ENCODE results near the gene GALNT16.
"Not testable (repeated sequence)": the region's sequence is repeated elsewhere in the genome, so short reads cannot be mapped to it uniquely, and the experiment has no call there.

GALNT16 gene

DNA sequence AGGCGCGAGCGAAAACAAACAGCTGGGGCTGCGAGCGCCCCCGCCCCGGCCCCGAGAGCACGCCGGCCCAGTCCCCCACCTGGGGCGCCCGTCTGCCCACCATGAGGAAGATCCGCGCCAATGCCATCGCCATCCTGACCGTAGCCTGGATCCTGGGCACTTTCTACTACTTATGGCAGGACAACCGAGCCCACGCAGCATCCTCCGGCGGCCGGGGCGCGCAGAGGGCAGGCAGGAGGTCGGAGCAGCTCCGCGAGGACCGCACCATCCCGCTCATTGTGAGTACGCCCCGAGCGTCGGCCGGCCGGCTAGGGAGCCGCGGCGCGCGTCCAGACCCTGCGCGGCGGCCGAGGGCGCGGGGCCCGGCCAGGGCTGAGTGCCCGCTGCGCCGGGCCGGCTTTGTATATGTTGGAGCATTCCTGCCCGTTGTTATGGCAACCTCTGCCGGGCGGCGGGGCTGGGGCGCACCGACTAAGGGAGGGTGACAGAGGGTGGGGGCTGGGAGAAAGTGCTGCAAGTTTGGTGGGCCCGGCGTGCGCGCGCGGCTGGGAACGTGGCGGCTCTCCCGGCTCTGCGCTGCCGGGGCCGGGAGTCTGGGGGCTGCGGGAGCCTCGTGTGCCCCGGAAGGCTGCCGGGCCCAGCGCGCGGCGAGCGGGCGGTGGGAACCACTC, 367 bp downstream of the GALNT16 start:
- DNase-seq = peak; percentile 37 to 42

DNA sequence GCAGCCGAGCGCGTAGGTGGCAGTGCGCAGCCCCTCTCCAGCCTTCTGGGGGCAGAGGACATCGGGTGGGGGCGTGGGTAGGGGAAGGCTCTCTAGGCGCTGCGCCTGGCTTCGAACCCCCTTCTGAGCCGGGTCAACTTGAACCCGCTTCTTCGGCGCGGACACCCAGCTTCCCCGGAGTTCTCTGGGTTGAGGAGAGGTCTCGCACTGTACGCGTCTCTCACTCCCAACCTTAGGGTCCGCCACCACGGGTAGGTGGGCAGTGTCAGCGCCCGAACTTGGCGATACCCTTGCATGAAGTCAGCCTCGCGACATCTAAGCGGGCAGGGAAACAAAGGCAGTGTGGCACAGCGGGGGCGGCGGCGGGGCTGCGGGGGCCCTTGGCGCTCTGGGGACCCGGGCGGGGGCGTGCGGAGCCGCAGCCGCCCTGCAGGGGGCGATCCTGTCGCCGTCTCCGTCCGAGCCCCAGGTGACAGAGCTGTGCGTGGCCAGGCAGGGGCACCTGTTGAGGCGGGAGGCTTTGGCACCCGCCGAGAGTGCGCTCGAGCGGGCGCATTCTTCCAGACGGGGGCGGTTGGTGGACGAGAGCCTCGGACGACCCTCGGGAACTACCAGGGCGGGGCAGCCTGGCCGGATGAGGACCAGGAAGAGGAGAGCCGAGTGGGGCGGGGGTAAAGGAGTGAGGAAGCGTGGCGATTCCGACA, 1.1 kb downstream of the GALNT16 start:
- peak; percentile 69 to 76 for DNase-seq

GRCh38 chr14:69261761-69262331, 1.9 kb downstream of the GALNT16 start:
- no peak for DNase-seq

- no peak for DNase-seq
Measured at GRCh38 chr14:69262516-69262915, 2.6 kb downstream of the GALNT16 start.

DNA sequence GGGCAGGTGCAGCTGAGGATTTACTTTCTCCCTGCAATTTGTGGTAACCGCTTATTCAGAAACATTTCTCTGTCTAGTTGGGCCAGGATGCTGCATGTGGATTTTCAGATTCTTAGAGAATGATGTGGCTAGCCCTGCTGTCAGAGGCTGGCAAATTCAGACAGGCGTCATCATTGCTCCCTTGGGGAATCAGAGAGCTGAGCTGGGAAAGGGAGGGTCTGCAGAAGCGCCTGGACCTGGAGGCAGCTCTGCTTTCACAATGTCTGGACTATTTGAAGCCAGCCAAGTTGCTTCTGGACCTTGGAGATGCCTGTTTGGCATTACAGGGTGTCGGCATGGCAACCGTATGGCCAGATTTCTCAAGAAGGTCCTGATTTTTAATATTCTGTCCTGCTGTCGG, 3.4 kb downstream of the GALNT16 start:
- DNase-seq = no peak

- no peak for DNase-seq
Measured at GRCh38 chr14:69263771-69264170, 3.8 kb downstream of the GALNT16 start.

DNA sequence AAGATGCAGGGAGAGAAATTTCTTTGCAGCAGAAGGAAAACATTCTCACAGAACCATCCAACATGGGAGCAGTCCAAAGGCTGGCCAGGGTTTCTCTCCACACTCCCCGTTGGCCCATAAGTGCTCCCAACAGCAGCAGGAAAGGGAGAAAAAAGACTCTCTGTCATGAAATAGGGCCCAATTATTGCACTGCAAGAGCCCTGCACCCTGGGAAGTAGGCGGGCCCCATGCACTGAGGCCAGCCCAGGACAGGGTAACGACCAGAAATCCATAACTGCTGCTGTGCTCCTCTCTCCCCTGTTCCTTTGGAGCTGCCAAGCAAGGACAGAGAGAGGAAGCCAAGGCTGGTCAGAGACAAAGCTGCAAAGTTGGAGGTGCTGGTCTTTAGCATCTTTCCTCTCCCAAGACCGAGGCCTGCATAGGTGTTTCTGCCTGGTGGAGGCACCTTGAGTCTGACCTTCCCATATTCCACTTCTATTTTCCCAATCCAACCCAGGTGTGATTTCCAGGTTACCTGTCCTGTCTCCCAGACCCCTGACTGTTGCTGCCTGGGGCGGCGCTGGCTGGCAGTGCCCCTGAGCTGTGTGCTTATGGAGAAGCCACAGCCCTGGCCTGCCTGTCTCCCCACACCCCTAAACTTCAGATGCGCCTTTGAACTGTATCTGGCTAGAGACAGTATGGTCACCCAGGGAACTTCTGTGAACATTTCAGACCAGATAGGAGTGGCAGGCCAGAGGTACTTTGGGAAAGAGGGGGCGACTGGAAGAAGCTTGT, 6.8 kb downstream of the GALNT16 start:
- DNase-seq = no peak

- no peak for DNase-seq
Measured at GRCh38 chr14:69267492-69267891, 7.5 kb downstream of the GALNT16 start.

- no peak for DNase-seq
Measured at GRCh38 chr14:69268223-69268622, 8.3 kb downstream of the GALNT16 start.

DNA sequence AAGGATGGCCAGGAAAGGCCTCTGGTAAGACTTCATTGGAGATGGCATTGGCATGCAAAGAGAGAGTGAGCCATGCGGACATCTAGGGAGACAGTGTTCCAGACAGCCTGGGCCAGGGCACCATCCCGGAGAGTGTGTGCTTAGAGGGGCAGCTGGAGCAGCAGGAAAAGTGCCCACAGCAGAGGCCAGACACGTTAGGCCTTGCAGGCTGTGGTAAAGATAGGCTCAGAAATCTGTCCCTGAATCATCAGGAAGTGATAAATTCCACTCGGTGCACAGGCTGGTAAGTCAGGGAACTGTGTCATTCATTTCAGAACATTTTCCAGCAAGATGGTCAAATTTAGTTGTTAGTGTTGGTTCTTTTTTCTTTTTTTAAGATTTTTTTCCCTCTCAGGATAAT, 8.8 kb downstream of the GALNT16 start:
- no peak for DNase-seq

GRCh38 chr14:69269381-69269780, 9.4 kb downstream of the GALNT16 start:
- no peak for DNase-seq

DNA sequence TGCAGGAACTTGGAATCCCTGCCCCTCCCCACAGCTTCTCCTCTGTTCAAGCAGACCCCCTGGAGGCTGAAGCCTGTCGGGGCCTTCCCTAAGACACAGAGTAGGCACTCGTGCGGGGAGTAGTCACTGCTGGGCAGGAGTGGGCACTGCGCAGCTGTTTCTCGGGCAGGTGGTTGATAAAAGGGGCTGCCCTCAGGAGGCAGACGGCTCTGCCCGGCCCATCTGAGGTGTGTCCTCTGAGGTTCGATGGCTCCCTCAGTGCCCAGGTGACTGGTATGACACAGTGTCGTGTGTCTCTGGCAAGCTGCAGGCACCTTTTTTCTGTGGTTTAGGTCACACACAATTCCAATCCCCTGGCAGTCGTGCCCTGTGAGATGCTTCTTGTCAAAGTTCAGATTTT, 10.1 kb downstream of the GALNT16 start:
- DNase-seq = no peak

GRCh38 chr14:69270795-69271708, 11.1 kb downstream of the GALNT16 start:
- DNase-seq = no peak

DNA sequence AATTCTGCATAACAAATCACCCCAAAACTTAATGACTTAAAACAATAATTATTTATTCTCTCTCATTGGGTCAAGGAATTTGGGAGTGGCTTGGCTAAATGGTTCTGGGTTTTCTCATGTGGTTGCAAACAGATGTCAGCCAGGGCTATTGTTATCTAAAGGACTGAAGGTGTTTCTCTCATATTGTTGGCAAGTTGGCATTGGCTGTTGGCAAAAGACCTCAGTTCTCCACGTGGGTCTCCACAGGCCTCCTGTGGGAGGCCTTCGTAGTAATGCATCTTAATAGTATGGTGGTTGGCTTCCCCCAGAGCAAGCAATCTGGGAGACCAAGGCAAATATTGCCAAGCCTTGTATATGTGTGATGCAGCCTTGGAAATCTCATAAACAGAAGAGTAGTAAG, 14.4 kb downstream of the GALNT16 start:
- DNase-seq = no peak

- DNase-seq = no peak
Measured at GRCh38 chr14:69275331-69275730, 15.4 kb downstream of the GALNT16 start.

GRCh38 chr14:69277356-69277755, 17.4 kb downstream of the GALNT16 start:
- not testable (repeated sequence) for DNase-seq

DNA sequence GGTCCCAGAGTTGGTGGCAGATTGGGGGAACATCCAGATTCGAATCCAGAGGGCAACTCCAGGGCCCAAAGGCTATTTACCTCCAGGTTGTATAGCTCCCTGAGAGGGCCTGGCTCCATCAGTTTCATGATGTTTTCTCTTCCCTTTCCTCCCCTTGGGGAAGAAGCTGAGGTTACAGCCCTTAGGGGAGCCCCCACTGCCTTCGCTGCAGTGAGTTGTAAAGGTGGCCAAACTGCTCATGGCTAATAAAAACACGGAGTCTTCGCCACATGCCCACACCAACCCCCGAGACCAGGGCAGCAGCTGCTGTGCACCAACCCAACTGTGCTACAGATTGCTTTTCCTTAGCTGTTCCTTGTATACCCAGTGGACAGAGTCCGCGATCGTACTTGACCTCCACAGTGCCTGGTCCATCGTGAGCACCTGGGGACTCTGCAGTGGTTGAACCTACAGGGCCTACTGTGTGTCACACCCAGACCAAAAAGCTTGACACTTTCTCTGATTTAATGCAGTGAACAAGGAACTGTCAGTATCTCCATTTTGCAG, 20.9 kb downstream of the GALNT16 start:
- DNase-seq = no peak

GRCh38 chr14:69281450-69282169, 21.7 kb downstream of the GALNT16 start:
- no peak for DNase-seq

DNA sequence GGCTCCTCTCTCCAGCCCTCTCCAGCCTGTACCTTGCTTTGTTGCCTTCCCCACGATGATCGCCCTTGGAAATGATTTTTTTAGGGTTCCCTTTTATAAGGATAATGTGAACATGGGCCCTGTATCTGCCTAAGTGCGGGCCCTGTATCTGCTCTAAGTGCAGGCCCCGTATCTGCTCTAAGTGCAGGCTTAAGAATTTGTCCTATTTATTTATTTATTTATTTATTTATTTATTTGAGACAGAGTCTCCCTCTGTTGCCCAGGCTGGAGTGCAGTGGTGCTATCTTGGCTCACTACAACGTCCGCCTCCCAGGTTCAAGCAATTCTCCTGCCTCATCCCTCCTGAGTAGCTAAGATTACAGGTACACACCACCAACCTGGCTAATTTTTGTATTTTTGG, 22.5 kb downstream of the GALNT16 start:
- DNase-seq = no peak

DNA sequence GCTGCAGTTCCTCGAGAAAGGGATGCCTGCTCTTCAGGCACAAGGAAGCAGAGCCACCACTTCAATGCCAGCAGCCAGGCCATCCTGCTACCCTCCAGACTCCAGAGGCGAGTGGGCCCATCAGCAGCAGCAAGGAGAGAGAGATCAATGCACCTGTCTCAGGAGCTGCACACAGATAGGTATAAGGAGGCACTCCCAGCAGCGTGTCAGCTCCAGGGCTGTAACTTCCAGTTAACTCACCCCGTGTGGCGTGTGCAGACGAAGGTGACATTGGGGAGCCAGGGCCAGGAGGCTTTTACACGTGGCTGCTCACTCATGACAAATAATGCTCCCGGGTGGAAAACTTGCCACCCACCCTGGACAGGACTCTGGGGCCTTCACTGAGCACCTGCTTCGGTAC, 24.2 kb downstream of the GALNT16 start:
- no peak for DNase-seq

DNA sequence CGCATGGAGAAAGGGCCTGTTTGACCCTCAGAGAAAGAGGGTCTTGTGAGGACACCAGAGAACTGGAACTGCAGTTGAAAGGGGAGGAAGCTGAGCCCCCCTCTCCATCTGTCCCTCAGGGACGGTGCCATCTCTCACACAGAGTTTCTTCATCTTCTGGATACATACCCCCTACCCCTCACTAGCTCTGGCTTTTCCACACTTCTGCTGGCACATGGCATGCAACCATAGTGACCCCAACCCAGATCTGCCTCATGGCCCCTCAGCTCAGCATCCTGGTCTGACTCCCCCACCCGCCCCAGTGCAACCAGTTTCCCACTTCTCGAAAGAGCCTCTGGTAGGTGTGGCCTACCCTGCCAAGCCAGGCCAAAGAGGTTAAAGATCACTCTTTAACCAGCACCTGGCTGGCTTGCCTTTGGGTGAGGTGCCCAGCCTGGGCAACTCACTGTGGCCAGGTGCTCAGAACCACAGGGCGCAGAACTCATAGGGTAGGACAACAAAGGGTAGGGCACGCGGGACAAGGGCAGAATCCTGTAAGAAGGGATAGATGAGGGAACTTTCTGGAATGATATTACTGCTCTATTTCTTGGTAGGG, 25.8 kb downstream of the GALNT16 start:
- no peak for DNase-seq
